PFSK-1 (cell line): ENCODE data around the gene PAPPA.

ENCODE experiments used
- FOXP2 ChIP-seq: optimal IDR thresholded peaks from 2 replicates; pipeline ENCODE3; 2011; ENCODE audit warnings: borderline replicate concordance, control low read depth, inconsistent platforms; ENCODE audit not compliant: insufficient read depth; ENCODE audit errors: extremely low read length, extremely low read depth
- POLR2AphosphoS5 ChIP-seq: IDR thresholded peaks from 2 replicates; pipeline ENCODE4 v1.6.1; 2012; ENCODE audit warnings: low read depth, mild to moderate bottlenecking, control low read depth, low read length, moderate library complexity
- SIN3A ChIP-seq: IDR thresholded peaks from 2 replicates; pipeline ENCODE4 v1.6.1; 2012; ENCODE audit warnings: mild to moderate bottlenecking, low read length, moderate library complexity, borderline replicate concordance; ENCODE audit not compliant: insufficient read depth
- TAF1 ChIP-seq: IDR thresholded peaks from 2 replicates; pipeline ENCODE4 v1.6.1; 2012; ENCODE audit warnings: low read length, control low read depth, borderline replicate concordance; ENCODE audit not compliant: insufficient read depth
- TF ChIP-seq, protein P1 (sequence below), 2 experiments: IDR thresholded peaks; 2 replicates each; pipeline versions ENCODE4 v1.6.1 to v1.8.0; 2011 to 2012; ENCODE audit warnings: low read depth in 2 of 2, low read length in 2 of 2, control low read depth in 1 of 2, inconsistent platforms in 1 of 2, mild to moderate bottlenecking in 1 of 2, moderate library complexity in 1 of 2; ENCODE audit not compliant: insufficient read depth in 1 of 2

The PAPPA gene

GRCh38 chr9:116451500-116452115 lies 298.0 kb downstream of the PAPPA start:
- TF ChIP-seq SIN3A (no peak), FOXP2 (no peak), POLR2AphosphoS5 (no peak), TAF1 (no peak)
- TF ChIP-seq, protein P1, sequence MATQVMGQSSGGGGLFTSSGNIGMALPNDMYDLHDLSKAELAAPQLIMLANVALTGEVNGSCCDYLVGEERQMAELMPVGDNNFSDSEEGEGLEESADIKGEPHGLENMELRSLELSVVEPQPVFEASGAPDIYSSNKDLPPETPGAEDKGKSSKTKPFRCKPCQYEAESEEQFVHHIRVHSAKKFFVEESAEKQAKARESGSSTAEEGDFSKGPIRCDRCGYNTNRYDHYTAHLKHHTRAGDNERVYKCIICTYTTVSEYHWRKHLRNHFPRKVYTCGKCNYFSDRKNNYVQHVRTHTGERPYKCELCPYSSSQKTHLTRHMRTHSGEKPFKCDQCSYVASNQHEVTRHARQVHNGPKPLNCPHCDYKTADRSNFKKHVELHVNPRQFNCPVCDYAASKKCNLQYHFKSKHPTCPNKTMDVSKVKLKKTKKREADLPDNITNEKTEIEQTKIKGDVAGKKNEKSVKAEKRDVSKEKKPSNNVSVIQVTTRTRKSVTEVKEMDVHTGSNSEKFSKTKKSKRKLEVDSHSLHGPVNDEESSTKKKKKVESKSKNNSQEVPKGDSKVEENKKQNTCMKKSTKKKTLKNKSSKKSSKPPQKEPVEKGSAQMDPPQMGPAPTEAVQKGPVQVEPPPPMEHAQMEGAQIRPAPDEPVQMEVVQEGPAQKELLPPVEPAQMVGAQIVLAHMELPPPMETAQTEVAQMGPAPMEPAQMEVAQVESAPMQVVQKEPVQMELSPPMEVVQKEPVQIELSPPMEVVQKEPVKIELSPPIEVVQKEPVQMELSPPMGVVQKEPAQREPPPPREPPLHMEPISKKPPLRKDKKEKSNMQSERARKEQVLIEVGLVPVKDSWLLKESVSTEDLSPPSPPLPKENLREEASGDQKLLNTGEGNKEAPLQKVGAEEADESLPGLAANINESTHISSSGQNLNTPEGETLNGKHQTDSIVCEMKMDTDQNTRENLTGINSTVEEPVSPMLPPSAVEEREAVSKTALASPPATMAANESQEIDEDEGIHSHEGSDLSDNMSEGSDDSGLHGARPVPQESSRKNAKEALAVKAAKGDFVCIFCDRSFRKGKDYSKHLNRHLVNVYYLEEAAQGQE (IDR thresholded peaks at IDR 0.05; ENCODE audit: insufficient read depth in 1 of 2, low read depth in 2 of 2, low read length in 2 of 2): no peak
